Spleen (tissue), 11 donors: Measurements from ENCODE around the gene CYP4F3. TPM values are rescaled to one million over a fixed set of nuclear protein-coding genes. Genes with fewer than 3 reads are reported as not detected.

Source experiments
- DNase-seq: peaks from one replicate; pipeline ENCODE4 v3.0.0-alpha.2; 2020
- H3K27ac ChIP-seq, 8 donors: fragments of 200-600 bp; sonication (generic) in 7 of 8; 1 replicate in 4 of 8; 2 replicates in 4 of 8; pipeline versions ENCODE4 v1.5.0 to v1.8.0; 2016 to 2021; ENCODE audit warnings: inconsistent platforms in 4 of 8, mild to moderate bottlenecking in 4 of 8, moderate library complexity in 1 of 8
- H3K27me3 ChIP-seq, 7 donors: fragments of 200-600 bp; sonication (generic) in 6 of 7; replicated peaks in 1 of 7; 1 replicate in 4 of 7; 2 replicates in 3 of 7; pipeline versions ENCODE4 v1.5.0 to v1.8.0; 2016 to 2021; ENCODE audit warnings: inconsistent platforms in 3 of 7, mild to moderate bottlenecking in 1 of 7
- H3K36me3 ChIP-seq, 6 donors: fragments of 200-600 bp; sonication (generic) in 5 of 6; 1 replicate in 4 of 6; 2 replicates in 2 of 6; pipeline versions ENCODE4 v1.5.0 to v1.8.0; 2016 to 2021; ENCODE audit warnings: inconsistent platforms in 2 of 6
- H3K4me1 ChIP-seq, 6 donors: fragments of 200-600 bp; sonication (generic) in 5 of 6; 1 replicate in 3 of 6; 2 replicates in 3 of 6; pipeline versions ENCODE4 v1.5.0 to v1.8.0; 2016 to 2021; ENCODE audit warnings: inconsistent platforms in 3 of 6
- H3K4me3 ChIP-seq, 8 donors: fragments of 200-600 bp; sonication (generic) in 7 of 8; 1 replicate in 4 of 8; 2 replicates in 4 of 8; pipeline versions ENCODE4 v1.5.0 to v1.8.0; 2016 to 2021; ENCODE audit warnings: inconsistent platforms in 4 of 8, mild to moderate bottlenecking in 4 of 8, moderate library complexity in 2 of 8
- H3K9me3 ChIP-seq, 8 donors: fragments of 200-600 bp; sonication (generic) in 7 of 8; 1 replicate in 4 of 8; 2 replicates in 4 of 8; pipeline versions ENCODE4 v1.5.0 to v1.8.0; 2016 to 2021; ENCODE audit warnings: inconsistent platforms in 4 of 8
- POLR2A ChIP-seq, 3 donors: fragments of 450-650 bp; IDR thresholded peaks; one replicate each; pipeline ENCODE4 v1.5.1; 2017; ENCODE audit warnings: antibody characterized with exemption in 3 of 3, mild to moderate bottlenecking in 1 of 3
- POLR2AphosphoS5 ChIP-seq, 3 donors: sonication (generic); formaldehyde crosslinking; IDR thresholded peaks; one replicate each; pipeline ENCODE4 v1.5.1; 2017; ENCODE audit warnings: antibody characterized with exemption in 3 of 3
- WGBS, 5 donors: extraction: QIAGEN DNeasy Blood & Tissue Kit in 3 of 5; methylation state at CpG; one replicate each; pipeline versions ENCODE4 v1.1.5 to v1.1.7; 2013 to 2018; 5-methylcytosine and 5-hydroxymethylcytosine counted together
- intact Hi-C: fragments of 100-400 bp; cut with DNase I; formaldehyde crosslinking; loops from one replicate; pipeline ENCODE4 v1.15.0; 2023; ENCODE audit warnings: low total_unique reads
- polyA plus RNA-seq, 3 donors: library from polyadenylated mRNA; stranded (reverse); fragments of 200-250 nt; gene quantifications; one replicate each; pipeline ENCODE4 v1.2.1, GENCODE V29; 2013
- total RNA-seq, 7 donors: library from RNA; depleted of rRNA in 3 of 7; stranded (reverse); fragments of >200 nt in 3 of 7; fragmentation: NEBNext Ultra II Directional in 4 of 7; extraction: Animal tissue kit (Norgen Biotek cat#: 25700) in 4 of 7; gene quantifications; one replicate each; pipeline versions ENCODE4 v1.1.0 to v1.2.1, GENCODE V29; 2016 to 2021
- TF ChIP-seq, protein P1 (sequence below), 11 experiments: fragments of 200-600 bp in 7 of 11; fragments of 450-650 bp in 4 of 11; sonication (generic) in 4 of 11; IDR thresholded peaks in 8 of 11; conservative IDR thresholded peaks in 3 of 11; 1 replicate in 7 of 11; 2 replicates in 4 of 11; pipeline versions ENCODE4 v1.4.0 to v1.8.0; 2016 to 2021; ENCODE audit warnings: antibody characterized with exemption in 11 of 11, inconsistent platforms in 4 of 11, mild to moderate bottlenecking in 1 of 11
- donor health status: healthy with polysubstance abuse.
- donor health status: DM: no; HTN: no; CAD: no; lungs with moderate emphysema.
- donor health status: DM: no; HTN: no; CAD: no.
- donor health status: Bipolar disorder and iron deficiency.
- donor health status: healthy.
- donor health status: DM: no; HTN: no; CAD: no.
- donor health status: DM: yes; HTN: yes; CAD: no.

Gene CYP4F3
- total and polyA plus RNA-seq, 10 donors = 0.03 to 44.1 (median 5.2) TPM

DNA sequence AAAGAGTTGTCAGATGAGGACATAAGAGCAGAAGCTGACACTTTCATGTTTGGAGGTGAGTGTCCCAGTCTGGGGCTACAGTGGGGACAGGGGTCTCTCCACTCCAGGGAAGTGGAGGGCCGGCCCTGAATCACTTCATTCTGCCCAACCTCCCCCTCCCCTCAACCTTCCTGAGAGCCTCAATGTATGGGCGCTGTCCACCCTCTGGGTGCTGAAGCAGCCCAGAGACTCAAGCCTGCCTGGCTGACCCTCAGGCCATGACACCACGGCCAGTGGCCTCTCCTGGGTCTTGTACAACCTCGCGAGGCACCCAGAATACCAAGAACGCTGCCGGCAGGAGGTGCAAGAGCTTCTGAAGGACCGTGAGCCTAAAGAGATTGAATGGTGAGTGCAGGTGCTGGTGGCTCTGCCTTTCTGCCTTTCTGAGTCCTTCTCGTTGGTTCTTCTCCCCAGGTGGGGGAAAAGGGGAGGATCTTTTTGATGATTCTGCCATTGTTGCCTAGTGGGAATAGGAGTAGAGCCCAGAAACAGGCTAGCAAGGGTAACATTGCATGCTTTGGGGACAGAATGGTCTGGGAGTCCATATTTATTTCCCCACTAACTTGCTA is 16.9 kb upstream of the CYP4F3 start:
- 8 to 22% (median 12%) methylated on average over 4 to 9 of the region's 9 CpGs for WGBS, 5 donors
- H3K27me3 ChIP-seq = peaks cover 0 to 53% (median 3%) of the 10 kb centered on the region in 7 donors
- TF ChIP-seq, protein P1, sequence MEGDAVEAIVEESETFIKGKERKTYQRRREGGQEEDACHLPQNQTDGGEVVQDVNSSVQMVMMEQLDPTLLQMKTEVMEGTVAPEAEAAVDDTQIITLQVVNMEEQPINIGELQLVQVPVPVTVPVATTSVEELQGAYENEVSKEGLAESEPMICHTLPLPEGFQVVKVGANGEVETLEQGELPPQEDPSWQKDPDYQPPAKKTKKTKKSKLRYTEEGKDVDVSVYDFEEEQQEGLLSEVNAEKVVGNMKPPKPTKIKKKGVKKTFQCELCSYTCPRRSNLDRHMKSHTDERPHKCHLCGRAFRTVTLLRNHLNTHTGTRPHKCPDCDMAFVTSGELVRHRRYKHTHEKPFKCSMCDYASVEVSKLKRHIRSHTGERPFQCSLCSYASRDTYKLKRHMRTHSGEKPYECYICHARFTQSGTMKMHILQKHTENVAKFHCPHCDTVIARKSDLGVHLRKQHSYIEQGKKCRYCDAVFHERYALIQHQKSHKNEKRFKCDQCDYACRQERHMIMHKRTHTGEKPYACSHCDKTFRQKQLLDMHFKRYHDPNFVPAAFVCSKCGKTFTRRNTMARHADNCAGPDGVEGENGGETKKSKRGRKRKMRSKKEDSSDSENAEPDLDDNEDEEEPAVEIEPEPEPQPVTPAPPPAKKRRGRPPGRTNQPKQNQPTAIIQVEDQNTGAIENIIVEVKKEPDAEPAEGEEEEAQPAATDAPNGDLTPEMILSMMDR (IDR thresholded peaks at IDR 0.05 in 8 of 11, conservative IDR thresholded peaks at IDR 0.05 in 3 of 11) = no peak
- no peak for TF ChIP-seq POLR2AphosphoS5 (IDR thresholded peaks at IDR 0.05)
- no peak for TF ChIP-seq POLR2A (IDR thresholded peaks at IDR 0.05)
- no peaks in the 10 kb centered on the region for H3K9me3 ChIP-seq
- no peak overlapping the region for H3K4me3 ChIP-seq
- no peak for DNase-seq
- intact Hi-C loops = no loop called here
- H3K27ac ChIP-seq = no peak overlapping the region
- H3K36me3 ChIP-seq = no peaks in the 10 kb centered on the region
- H3K4me1 ChIP-seq = peaks cover 0 to 12% (median 0%) of the 10 kb centered on the region in 6 donors

DNA sequence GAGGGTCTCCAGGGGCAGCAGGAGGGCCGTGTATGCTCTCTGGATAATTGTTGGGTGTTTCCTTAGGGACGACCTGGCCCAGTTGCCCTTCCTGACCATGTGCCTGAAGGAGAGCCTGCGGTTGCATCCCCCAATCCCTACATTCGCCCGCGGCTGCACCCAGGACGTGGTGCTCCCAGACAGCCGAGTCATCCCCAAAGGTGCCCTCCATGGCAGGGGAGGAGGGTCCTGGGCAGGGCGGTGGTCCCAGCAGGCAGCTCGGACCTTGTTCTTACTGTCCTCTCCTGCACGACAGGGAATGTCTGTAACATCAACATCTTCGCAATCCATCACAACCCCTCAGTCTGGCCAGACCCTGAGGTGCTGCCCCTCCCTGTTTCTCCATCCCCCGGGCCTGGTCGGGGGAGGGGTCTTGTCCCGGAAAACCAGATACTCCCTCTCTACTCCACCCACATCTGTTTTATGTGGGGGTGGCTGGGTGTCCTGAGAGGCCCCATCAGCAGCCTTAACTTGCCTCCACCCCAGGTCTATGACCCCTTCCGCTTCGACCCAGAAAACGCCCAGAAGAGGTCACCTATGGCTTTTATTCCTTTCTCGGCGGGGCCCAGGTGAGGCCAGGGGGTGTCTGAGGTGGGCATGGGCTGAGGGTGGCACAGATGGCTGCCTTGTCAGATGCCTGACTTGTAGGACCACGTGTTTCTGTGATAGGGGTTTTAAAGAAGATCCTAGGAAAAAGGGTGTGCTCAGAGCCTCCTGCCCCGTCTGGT is 12.3 kb upstream of the CYP4F3 start:
- Histone ChIP-seq H3K9me3 (no peaks in the 10 kb centered on the region), H3K36me3 (no peaks in the 10 kb centered on the region), H3K27ac (no peak overlapping the region), H3K4me1 (peaks cover 0 to 29% (median 8%) of the 10 kb centered on the region in 6 donors), H3K27me3 (peaks cover 0 to 37% (median 6%) of the 10 kb centered on the region in 7 donors), H3K4me3 (no peak overlapping the region)
- DNase-seq = no peak
- TF ChIP-seq, protein P1 (IDR thresholded peaks at IDR 0.05 in 8 of 11, conservative IDR thresholded peaks at IDR 0.05 in 3 of 11) = no peak
- no peak for TF ChIP-seq POLR2AphosphoS5 (IDR thresholded peaks at IDR 0.05)
- no peak for TF ChIP-seq POLR2A (IDR thresholded peaks at IDR 0.05)
- intact Hi-C loops = loop anchor here (5.0 kb wide), 2 partner anchors 239 to 554 kb away; no protein-coding TSS in a partner anchor
- 59 to 65% (median 62%) methylated on average over 22 of the region's 22 CpGs for WGBS, 5 donors

DNA sequence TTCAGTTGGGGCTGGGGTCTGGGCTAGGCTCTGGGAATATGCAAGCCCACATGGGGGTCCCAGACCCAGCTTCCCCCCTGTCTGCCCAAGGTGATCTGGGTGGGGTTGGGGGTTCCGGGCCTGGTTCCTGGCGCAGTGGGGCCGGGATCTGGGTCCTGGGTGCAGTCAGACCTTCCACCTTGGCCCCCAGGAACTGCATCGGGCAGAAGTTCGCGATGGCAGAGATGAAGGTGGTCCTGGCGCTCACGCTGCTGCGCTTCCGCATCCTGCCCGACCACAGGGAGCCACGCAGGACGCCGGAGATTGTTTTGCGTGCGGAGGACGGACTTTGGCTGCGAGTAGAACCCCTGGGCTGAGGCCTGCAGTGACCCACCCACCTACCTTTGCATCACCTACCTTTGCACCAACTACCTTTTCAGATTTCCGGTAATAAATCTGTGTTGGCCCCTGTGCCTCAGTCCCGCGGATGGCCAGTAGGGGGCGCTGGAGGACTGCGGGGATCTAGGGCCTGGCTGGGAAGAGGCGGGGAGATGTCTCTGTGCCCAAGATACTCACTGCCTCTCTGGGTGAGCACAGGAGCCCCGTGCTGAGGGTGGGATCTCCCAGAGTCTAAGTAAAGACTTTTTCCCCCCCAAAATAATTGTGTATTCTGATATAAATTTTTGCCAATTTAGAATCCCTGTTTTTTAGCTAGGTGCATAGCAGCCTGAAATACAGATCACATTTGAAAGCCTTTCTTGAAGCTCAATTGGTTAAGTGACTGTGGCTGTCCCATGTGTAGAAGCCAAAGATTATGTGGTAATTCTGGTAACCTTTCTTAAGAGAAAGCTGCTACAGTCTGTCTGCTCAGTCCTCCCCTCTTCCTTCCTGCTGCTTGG is 11.5 kb upstream of the CYP4F3 start:
- TF ChIP-seq POLR2AphosphoS5 (IDR thresholded peaks at IDR 0.05) (no peak), POLR2A (IDR thresholded peaks at IDR 0.05) (no peak)
- TF ChIP-seq, protein P1 (IDR thresholded peaks at IDR 0.05 in 8 of 11, conservative IDR thresholded peaks at IDR 0.05 in 3 of 11) = peak; percentile 73 to 96 (median 94)
- peaks cover 0 to 1% (median 0%) of the 10 kb centered on the region in 8 donors for H3K9me3 ChIP-seq
- DNase-seq = peak; percentile 97
- peak overlapping the region in 1 of 8 donors; percentile 30 for H3K4me3 ChIP-seq
- intact Hi-C loops = loop anchor here (5.0 kb wide), 2 partner anchors 238 to 553 kb away; no protein-coding TSS in a partner anchor
- peaks cover 0 to 38% (median 9%) of the 10 kb centered on the region in 6 donors for H3K4me1 ChIP-seq
- H3K27me3 ChIP-seq = peaks cover 0 to 29% (median 6%) of the 10 kb centered on the region in 7 donors
- WGBS, 5 donors = 4 to 16% (median 9%) methylated on average over 13 to 25 of the region's 25 CpGs
- H3K36me3 ChIP-seq = no peaks in the 10 kb centered on the region
- H3K27ac ChIP-seq = peak overlapping the region in 1 of 8 donors; percentile 23
